ENCODE data around the gene GTPBP6.

Gene GTPBP6

DNA sequence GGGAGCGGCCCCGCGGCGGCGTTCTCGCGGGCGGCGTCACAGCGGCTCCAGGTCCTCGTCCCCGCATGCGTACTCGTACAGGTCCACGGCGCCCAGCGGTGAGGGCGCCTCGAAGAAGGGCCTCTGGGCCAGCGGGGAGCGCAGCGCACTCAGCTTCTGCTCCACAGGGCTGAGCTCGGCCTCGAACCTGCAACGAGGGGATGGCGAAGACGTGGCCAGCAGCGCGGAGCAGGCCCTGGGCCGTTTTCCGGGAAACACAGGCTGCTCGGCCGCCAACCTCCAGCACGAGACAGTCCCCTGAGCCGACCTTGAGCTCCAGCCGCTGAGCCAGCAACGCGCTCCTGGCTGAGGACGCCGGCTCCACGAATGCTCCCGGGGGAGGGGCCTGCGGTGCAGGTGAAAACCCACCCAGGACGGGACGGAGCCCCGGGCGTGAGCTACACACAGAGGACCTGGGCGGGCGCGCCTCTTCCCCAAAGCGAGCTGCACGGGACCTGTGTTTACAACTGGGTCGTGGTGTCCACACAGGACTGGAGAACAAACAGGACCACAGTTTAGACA lies 15.8 kb upstream of the GTPBP6 start:
- no peak overlapping the region for H3K27ac Mint-ChIP-seq
- H3K4me1 Mint-ChIP-seq, result no peaks in the 10 kb centered on the region
- peaks cover 11% of the 10 kb centered on the region for H3K27me3 Mint-ChIP-seq (ENCODE audit: low read depth)
- TF ChIP-seq, protein P1, sequence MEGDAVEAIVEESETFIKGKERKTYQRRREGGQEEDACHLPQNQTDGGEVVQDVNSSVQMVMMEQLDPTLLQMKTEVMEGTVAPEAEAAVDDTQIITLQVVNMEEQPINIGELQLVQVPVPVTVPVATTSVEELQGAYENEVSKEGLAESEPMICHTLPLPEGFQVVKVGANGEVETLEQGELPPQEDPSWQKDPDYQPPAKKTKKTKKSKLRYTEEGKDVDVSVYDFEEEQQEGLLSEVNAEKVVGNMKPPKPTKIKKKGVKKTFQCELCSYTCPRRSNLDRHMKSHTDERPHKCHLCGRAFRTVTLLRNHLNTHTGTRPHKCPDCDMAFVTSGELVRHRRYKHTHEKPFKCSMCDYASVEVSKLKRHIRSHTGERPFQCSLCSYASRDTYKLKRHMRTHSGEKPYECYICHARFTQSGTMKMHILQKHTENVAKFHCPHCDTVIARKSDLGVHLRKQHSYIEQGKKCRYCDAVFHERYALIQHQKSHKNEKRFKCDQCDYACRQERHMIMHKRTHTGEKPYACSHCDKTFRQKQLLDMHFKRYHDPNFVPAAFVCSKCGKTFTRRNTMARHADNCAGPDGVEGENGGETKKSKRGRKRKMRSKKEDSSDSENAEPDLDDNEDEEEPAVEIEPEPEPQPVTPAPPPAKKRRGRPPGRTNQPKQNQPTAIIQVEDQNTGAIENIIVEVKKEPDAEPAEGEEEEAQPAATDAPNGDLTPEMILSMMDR (IDR thresholded peaks at IDR 0.05; ENCODE audit: unreplicated experiment in 3 of 3), result no peak
- H3K4me3 Mint-ChIP-seq, result no peak overlapping the region
- H3K9me3 Mint-ChIP-seq, result peaks cover 17% of the 10 kb centered on the region
- peaks cover 42% of the 10 kb centered on the region for H3K36me3 Mint-ChIP-seq (ENCODE audit: low read depth)

DNA sequence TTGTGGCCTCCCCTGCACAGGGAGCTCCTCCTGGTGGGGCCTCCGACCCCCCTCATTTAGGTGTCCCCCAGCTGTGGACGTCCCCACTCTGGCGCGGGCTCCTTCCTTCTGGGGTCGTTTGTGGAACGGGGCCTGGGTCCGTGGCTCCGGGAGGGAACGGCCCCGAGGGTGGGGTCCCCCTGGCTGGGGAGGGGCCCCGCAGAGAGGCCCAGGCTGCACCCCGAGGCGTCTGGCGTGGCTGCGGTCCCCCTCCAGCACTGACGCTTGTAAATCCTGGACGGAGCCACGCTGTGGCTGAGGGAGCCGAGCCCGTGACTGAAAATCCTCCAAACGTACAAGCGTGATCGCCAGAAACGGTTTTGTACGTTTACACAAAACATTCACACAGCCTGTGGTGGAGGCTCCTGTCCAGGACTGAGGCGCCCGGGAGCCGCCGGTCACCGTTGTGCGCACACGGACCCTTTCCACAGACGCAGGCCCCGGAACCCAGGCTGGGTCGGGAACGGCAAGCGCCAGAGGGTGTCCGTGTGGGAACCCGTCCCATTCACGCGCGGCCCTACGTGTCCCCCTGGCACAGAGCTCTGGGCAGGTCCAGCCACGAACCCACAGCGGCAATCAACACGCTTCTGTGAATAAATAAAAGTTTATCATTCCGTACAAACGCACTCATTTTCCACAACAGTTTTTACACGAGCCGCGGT lies 15.2 kb upstream of the GTPBP6 start:
- peaks cover 40% of the 10 kb centered on the region for H3K36me3 Mint-ChIP-seq (ENCODE audit: low read depth)

DNA sequence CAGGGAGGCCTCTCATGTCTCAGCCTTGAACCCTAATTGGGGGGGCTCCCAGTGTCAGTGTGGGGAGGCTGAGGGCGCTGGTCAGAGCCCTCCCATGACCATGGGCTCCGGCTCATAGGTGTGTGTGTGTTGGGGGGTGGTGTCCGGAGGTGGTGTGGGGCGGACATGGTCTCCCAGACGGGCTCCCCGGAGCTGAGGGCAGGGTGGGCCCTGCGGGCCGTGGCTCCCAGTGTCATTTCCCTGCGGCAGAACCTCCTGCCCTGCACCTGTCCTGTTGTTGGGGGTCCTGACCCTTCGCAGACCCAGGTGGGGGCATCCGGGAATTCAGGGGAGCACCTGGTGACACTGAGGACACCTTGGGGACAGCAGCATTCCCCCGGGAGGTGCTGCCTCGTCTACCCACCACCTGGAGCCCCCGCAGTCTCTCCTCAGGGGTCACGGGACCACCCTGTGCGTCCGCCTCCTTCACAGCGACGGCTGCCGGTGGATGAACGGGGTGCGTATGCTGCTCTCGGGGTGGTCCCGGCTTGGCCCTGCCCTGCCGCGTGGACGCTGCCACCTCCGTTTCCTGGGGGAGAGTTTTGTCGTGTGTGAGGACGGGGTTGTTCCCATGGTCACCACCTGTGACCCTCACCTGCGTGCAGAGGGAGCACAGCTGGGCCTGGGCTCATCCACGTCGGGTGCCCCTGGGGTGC lies 14.5 kb upstream of the GTPBP6 start:
- Mint-ChIP-seq H3K9me3 (peaks cover 17% of the 10 kb centered on the region), H3K36me3 (ENCODE audit: low read depth) (peaks cover 33% of the 10 kb centered on the region), H3K4me3 (no peak overlapping the region), H3K4me1 (no peaks in the 10 kb centered on the region), H3K27me3 (ENCODE audit: low read depth) (peaks cover 11% of the 10 kb centered on the region), H3K27ac (no peak overlapping the region)
- TF ChIP-seq, protein P1 (IDR thresholded peaks at IDR 0.05; ENCODE audit: unreplicated experiment in 3 of 3), result no peak

More for the DNA sequence above, 15.2 kb upstream of the GTPBP6 start:
- Mint-ChIP-seq H3K4me1 (no peaks in the 10 kb centered on the region), H3K27ac (no peak overlapping the region), H3K4me3 (no peak overlapping the region), H3K9me3 (peaks cover 17% of the 10 kb centered on the region), H3K27me3 (ENCODE audit: low read depth) (peaks cover 11% of the 10 kb centered on the region)
- TF ChIP-seq, protein P1 (IDR thresholded peaks at IDR 0.05; ENCODE audit: unreplicated experiment in 3 of 3), result no peak

DNA sequence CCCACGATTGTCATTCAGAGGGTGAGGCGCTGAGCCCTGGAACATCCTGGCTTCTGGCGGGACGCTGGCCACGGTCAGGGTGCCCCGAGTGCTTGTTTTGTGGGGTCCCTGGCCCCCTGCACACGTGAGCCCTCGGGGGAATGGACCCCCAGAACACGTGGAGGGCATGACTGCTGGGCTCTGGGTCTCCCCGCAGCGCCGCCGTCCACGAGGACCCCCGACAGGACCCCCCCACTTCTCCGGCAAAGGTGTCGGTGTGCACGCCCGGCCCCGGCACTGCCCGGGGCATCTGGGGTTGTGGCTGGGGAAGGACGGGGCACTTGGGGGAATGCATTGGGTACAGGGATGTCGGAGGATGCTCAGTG lies 13.9 kb upstream of the GTPBP6 start:
- Mint-ChIP-seq H3K4me3 (no peak overlapping the region), H3K9me3 (peaks cover 11% of the 10 kb centered on the region), H3K4me1 (no peaks in the 10 kb centered on the region), H3K27me3 (ENCODE audit: low read depth) (peaks cover 11% of the 10 kb centered on the region), H3K36me3 (ENCODE audit: low read depth) (peaks cover 27% of the 10 kb centered on the region), H3K27ac (no peak overlapping the region)
- TF ChIP-seq, protein P1 (IDR thresholded peaks at IDR 0.05; ENCODE audit: unreplicated experiment in 3 of 3), result no peak

DNA sequence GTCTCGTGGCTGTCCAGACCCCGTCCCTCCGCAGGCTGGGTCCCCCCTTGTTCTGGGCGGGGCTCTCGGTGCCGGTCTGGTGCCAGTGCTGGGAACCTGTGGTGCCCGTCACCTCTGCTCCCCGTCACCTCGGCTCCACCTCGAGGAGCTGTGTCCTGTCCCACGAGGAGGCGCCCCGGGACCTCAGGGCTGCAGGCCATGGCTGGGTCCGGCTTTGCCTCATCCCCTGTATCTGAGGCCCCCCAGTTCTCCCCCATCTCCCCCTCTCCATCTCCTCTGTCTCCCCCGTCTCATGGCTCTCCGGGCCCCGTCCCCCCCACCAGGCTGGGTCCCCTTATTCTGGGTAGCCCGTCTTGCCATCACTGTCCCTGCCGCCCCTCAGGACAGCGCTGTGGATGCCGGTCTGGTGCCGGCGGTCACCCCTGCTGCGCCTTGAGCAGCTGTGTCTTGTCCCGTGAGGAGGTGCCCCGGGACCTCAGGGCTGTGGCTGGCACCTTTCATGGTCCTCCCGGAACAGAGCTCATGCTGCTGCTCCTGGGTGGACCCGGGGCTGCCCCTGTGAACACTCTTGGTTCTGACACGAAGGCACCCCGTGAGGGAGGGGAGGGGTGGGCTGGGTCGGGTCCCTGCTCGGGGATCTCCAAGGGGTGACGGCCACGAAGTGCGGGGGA lies 13.4 kb upstream of the GTPBP6 start:
- H3K4me1 Mint-ChIP-seq, result no peaks in the 10 kb centered on the region
- peaks cover 7% of the 10 kb centered on the region for H3K9me3 Mint-ChIP-seq
- TF ChIP-seq, protein P1 (IDR thresholded peaks at IDR 0.05; ENCODE audit: unreplicated experiment in 3 of 3), result no peak
- no peak overlapping the region for H3K27ac Mint-ChIP-seq
- peak overlapping the region in 1 of 3 experiments; percentile 11 for H3K4me3 Mint-ChIP-seq
- H3K27me3 Mint-ChIP-seq (ENCODE audit: low read depth), result peaks cover 13% of the 10 kb centered on the region
- H3K36me3 Mint-ChIP-seq (ENCODE audit: low read depth), result peaks cover 22% of the 10 kb centered on the region
